IMR-90 (cell line): ENCODE data around the gene CDK17. TPM values are rescaled to one million over a fixed set of nuclear protein-coding genes. Genes with fewer than 3 reads are reported as not detected.

Experiments
- ATAC-seq: fragments of 200-7000 bp; cut with Tn5 transposase; 2 replicates; pipeline ENCODE4 v1.9.1; 2020; ENCODE audit warnings: low read depth, mild to moderate bottlenecking, moderate library complexity
- BruUV-seq: library from RNA; stranded (reverse); fragments of 400-500 nt; replicated peaks from 2 replicates; lab custom pipeline; 2021; lab: Mats Ljungman, UMichigan
- CTCF ChIA-PET: fragments of 300-600 bp; formaldehyde crosslinking; extraction: SDS; loops from one replicate; lab custom pipeline; 2021; ENCODE audit warnings: antibody characterized with exemption; lab: Yijun Ruan, JAX
- POLR2A ChIA-PET: fragments of 300-600 bp; sonication (Branson Sonifier 250); formaldehyde crosslinking; loops from one replicate; lab custom pipeline; 2022; ENCODE audit warnings: antibody characterized with exemption; ENCODE audit not compliant: unreplicated experiment; lab: Charles Lee
- DNase-seq: peaks from one replicate; pipeline ENCODE4 v3.0.0; 2013
- H2AFZ ChIP-seq: replicated peaks from 2 replicates; pipeline ENCODE3; 2013; ENCODE audit warnings: low read length, mild to moderate bottlenecking; ENCODE audit not compliant: poor library complexity
- H2AK5ac ChIP-seq: 2 replicates; pipeline ENCODE4 v1.6.1; 2013; ENCODE audit warnings: low read depth, low read length, inconsistent platforms
- H2AK9ac ChIP-seq: replicated peaks from 2 replicates; pipeline ENCODE3; 2013; ENCODE audit warnings: mild to moderate bottlenecking, low read depth, low read length, moderate library complexity; ENCODE audit not compliant: poor library complexity
- H2BK120ac ChIP-seq: 2 replicates; pipeline ENCODE4 v1.6.1; 2013; ENCODE audit warnings: low read depth, low read length, inconsistent platforms
- H2BK15ac ChIP-seq: 3 replicates; pipeline ENCODE4 v1.6.1; 2013; ENCODE audit warnings: low read depth, low read length, inconsistent platforms
- H2BK20ac ChIP-seq: 2 replicates; pipeline ENCODE4 v1.6.1; 2013; ENCODE audit warnings: low read depth, mild to moderate bottlenecking, inconsistent platforms, low read length, moderate library complexity
- H2BK5ac ChIP-seq: 2 replicates; pipeline ENCODE4 v1.6.1; 2013; ENCODE audit warnings: mild to moderate bottlenecking, low read depth, low read length, inconsistent platforms; ENCODE audit not compliant: poor library complexity, severe bottlenecking
- H3K14ac ChIP-seq: replicated peaks from 2 replicates; pipeline ENCODE4 v1.6.1; 2013; ENCODE audit warnings: low read depth, low read length, inconsistent platforms
- H3K18ac ChIP-seq: 2 replicates; pipeline ENCODE4 v1.6.1; 2013; ENCODE audit warnings: low read depth, low read length, control low read depth
- H3K23ac ChIP-seq: 2 replicates; pipeline ENCODE4 v1.6.1; 2013; ENCODE audit warnings: low read depth, low read length, inconsistent platforms
- H3K27ac ChIP-seq: 2 replicates; pipeline ENCODE4 v1.5.1; 2013; ENCODE audit warnings: mild to moderate bottlenecking, control low read depth, low read length; ENCODE audit not compliant: insufficient read depth
- H3K27me3 ChIP-seq: 2 replicates; pipeline ENCODE4 v1.6.1; 2013; ENCODE audit warnings: low read length; ENCODE audit not compliant: control insufficient read depth, insufficient read depth
- H3K36me3 ChIP-seq: 2 replicates; pipeline ENCODE4 v1.6.1; 2013; ENCODE audit warnings: low read length, mixed read lengths; ENCODE audit not compliant: control insufficient read depth, insufficient read depth
- H3K4ac ChIP-seq: 2 replicates; pipeline ENCODE4 v1.6.1; 2013; ENCODE audit warnings: low read depth, low read length, inconsistent platforms
- H3K4me1 ChIP-seq: 2 replicates; pipeline ENCODE4 v1.6.1; 2013; ENCODE audit warnings: low read length, mixed read lengths; ENCODE audit not compliant: control insufficient read depth, insufficient read depth
- H3K4me2 ChIP-seq: 2 replicates; pipeline ENCODE4 v1.6.1; 2013; ENCODE audit warnings: low read depth, mild to moderate bottlenecking, control low read depth, low read length, moderate library complexity
- H3K4me3 ChIP-seq: 2 replicates; pipeline ENCODE4 v1.5.1; 2013; ENCODE audit warnings: low read depth, mild to moderate bottlenecking, control low read depth, low read length, moderate library complexity; ENCODE audit not compliant: insufficient read depth
- H3K56ac ChIP-seq: 2 replicates; pipeline ENCODE4 v1.6.1; 2013; ENCODE audit warnings: low read length, inconsistent platforms; ENCODE audit not compliant: insufficient read depth; ENCODE audit errors: extremely low read depth
- H3K79me1 ChIP-seq, 2 experiments: 2 replicates each; pipeline ENCODE4 v1.6.1; 2013; ENCODE audit warnings: low read length in 2 of 2, inconsistent platforms in 1 of 2, low read depth in 1 of 2
- H3K9ac ChIP-seq: 2 replicates; pipeline ENCODE4 v1.6.1; 2013; ENCODE audit warnings: low read depth, low read length, control low read depth
- H3K9me1 ChIP-seq: 2 replicates; pipeline ENCODE4 v1.6.1; 2013; ENCODE audit warnings: low read length, inconsistent platforms; ENCODE audit not compliant: insufficient read depth
- H3K9me3 ChIP-seq: 2 replicates; pipeline ENCODE4 v1.6.1; 2013; ENCODE audit warnings: low read length; ENCODE audit not compliant: control insufficient read depth, insufficient read depth
- H4K20me1 ChIP-seq: 2 replicates; pipeline ENCODE4 v1.6.1; 2013; ENCODE audit warnings: low read length, inconsistent platforms; ENCODE audit not compliant: insufficient read depth
- H4K5ac ChIP-seq: 2 replicates; pipeline ENCODE4 v1.6.1; 2013; ENCODE audit warnings: mild to moderate bottlenecking, low read depth, low read length, control low read depth
- H4K8ac ChIP-seq, 2 experiments: 2 replicates each; pipeline ENCODE4 v1.6.1; 2013; ENCODE audit warnings: low read depth in 2 of 2, low read length in 2 of 2, control low read depth in 1 of 2, inconsistent platforms in 1 of 2
- H4K91ac ChIP-seq: 2 replicates; pipeline ENCODE4 v1.6.1; 2013; ENCODE audit warnings: low read depth, low read length, inconsistent platforms; ENCODE audit not compliant: insufficient read depth
- NFE2L2 ChIP-seq: fragments of 150-350 bp; IDR thresholded peaks from 2 replicates; pipeline ENCODE4 v1.6.1; 2016; ENCODE audit warnings: low read depth, mild to moderate bottlenecking, low read length
- dilution Hi-C: fragments of 300-500 bp; cut with HindIII; formaldehyde crosslinking; loops from one replicate; pipeline ENCODE4 v1.14.3; 2018; ENCODE audit warnings: low sequenced_read_pairs; ENCODE audit not compliant: unreplicated experiment
- in situ Hi-C: fragments of 300-500 bp; cut with MboI; formaldehyde crosslinking; loops from 3 replicates; pipeline ENCODE4 v1.14.3; 2019; ENCODE audit warnings: low sequenced_read_pairs, inconsistent platforms, mixed read lengths
- intact Hi-C: fragments of 100-400 bp; cut with micrococcal nuclease; formaldehyde crosslinking; loops from 2 replicates; pipeline ENCODE4 v1.10.0; 2022
- polyA plus RNA-seq, 3 experiments: library from polyadenylated mRNA; depleted of rRNA; stranded (reverse); fragments of >200 nt; gene quantifications; 2 replicates each; pipeline ENCODE4 v1.2.3, GENCODE V29; 2012; ENCODE audit warnings: low replicate concordance in 1 of 3
- total RNA-seq: library from RNA; depleted of rRNA; stranded (reverse); fragments of >200 nt; gene quantifications from 2 replicates; pipeline ENCODE4 v1.2.3, GENCODE V29; 2012
- TF ChIP-seq, protein P1 (sequence below): conservative IDR thresholded peaks from 2 replicates; pipeline ENCODE4 v1.5.1; 2012; ENCODE audit warnings: mild to moderate bottlenecking, low read depth, low read length, improper control_type of control experiment

Gene CDK17
- total and polyA plus RNA-seq, 2 of the 4 experiments (the other 2 are of a cell fraction): 14.5 to 50.2 TPM

DNA sequence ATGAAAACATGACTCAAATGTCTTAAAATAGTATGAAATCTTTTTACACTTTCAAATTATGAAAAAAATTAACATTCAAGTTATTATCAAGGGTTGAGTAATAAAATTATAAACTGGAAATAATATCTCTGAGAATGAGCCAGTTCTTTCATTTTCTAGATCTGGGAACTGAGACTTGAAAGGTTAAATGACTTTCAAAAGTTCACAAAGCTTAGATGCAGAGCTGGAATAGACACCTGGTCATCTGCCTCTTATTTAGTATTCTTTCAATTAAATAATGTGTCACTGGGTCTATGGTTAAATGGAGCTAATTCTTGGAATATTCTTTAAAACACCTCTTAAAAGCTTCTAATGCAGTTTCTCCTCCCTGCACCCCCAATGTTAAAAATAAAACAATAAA lies 86.6 kb downstream of the CDK17 start:
- POLR2A ChIA-PET: no interaction called here
- no peak overlapping the region for H3K4me2 ChIP-seq

More for the DNA sequence above, 86.6 kb downstream of the CDK17 start:
- H3K14ac ChIP-seq: no peak overlapping the region
- CTCF ChIA-PET: no interaction called here
- no peak overlapping the region for H3K4ac ChIP-seq
- H4K91ac ChIP-seq: no peak overlapping the region
- no peak overlapping the region for H2BK20ac ChIP-seq
- H3K56ac ChIP-seq: no peak overlapping the region
- intact Hi-C loops: no loop called here
- H3K27me3 ChIP-seq: no peaks in the 10 kb centered on the region
- peaks cover 3% of the 10 kb centered on the region; the same call in 1 of the 2 replicates for H3K36me3 ChIP-seq
- no peak overlapping the region for H3K4me3 ChIP-seq
- H2AK5ac ChIP-seq: no peak overlapping the region
- BruUV-seq: no TSS peak
- H3K18ac ChIP-seq: no peak overlapping the region
- TF ChIP-seq, protein P1, sequence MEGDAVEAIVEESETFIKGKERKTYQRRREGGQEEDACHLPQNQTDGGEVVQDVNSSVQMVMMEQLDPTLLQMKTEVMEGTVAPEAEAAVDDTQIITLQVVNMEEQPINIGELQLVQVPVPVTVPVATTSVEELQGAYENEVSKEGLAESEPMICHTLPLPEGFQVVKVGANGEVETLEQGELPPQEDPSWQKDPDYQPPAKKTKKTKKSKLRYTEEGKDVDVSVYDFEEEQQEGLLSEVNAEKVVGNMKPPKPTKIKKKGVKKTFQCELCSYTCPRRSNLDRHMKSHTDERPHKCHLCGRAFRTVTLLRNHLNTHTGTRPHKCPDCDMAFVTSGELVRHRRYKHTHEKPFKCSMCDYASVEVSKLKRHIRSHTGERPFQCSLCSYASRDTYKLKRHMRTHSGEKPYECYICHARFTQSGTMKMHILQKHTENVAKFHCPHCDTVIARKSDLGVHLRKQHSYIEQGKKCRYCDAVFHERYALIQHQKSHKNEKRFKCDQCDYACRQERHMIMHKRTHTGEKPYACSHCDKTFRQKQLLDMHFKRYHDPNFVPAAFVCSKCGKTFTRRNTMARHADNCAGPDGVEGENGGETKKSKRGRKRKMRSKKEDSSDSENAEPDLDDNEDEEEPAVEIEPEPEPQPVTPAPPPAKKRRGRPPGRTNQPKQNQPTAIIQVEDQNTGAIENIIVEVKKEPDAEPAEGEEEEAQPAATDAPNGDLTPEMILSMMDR: no peak
- no peak for TF ChIP-seq NFE2L2
- no peaks in the 10 kb centered on the region for H3K9me1 ChIP-seq
- H2BK5ac ChIP-seq: no peak overlapping the region
- no peak for DNase-seq
- no peaks in the 10 kb centered on the region; the same call in 1 of the 2 replicates for H3K4me1 ChIP-seq
- no peak overlapping the region for H2BK15ac ChIP-seq
- peaks cover 6 to 32% of the 10 kb centered on the region in 2 experiments; a peak in 3 of 4 replicates for H3K79me1 ChIP-seq
- in situ Hi-C loops: no loop called here
- H3K9ac ChIP-seq: no peak overlapping the region
- H4K20me1 ChIP-seq: peaks cover 13% of the 10 kb centered on the region
- H2AK9ac ChIP-seq: no peak overlapping the region
- H3K9me3 ChIP-seq: no peaks in the 10 kb centered on the region
- H4K5ac ChIP-seq: no peak overlapping the region
- H3K27ac ChIP-seq: no peak overlapping the region
- no peak overlapping the region for H2BK120ac ChIP-seq
- no peak for ATAC-seq
- H3K23ac ChIP-seq: no peak overlapping the region
- H4K8ac ChIP-seq: no peak overlapping the region
- H2AFZ ChIP-seq: no peak overlapping the region
- dilution Hi-C loops: no loop called here
